ENCODE results near the gene ARHGEF12. TPM values are rescaled to one million over a fixed set of nuclear protein-coding genes. Genes with fewer than 3 reads are reported as not detected.

ARHGEF12 gene
- total RNA-seq, 1 donor from 2014 or later, result 83.1 TPM

DNA sequence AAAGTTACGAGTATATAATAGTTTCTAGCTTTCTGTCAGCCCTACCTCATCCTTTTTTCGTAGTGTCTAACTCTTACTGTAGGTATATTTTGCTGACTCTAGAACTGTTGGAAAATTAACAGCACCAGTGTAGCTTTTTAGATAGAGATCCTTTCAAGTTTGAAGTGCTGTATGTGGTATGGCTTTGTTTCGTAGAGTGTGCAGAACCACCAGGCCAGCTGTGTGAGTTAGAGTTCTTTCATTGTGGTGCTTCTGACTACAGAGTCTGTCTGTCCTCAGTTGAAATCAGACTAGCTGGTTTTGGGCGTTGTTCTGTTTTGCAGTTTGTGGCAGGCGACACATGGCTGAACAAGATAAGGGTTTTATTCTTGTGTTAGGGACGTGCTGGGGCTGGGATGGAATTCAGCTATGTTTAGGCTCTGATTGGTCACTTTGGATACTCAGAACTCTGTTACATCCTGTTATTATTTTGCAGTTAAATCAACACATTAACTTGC lies 3.2 kb downstream of the ARHGEF12 start:
- no peak for TF ChIP-seq EZH2 (IDR thresholded peaks at IDR 0.05; ENCODE audit: insufficient read depth, low read length)
- TF ChIP-seq, protein P1, sequence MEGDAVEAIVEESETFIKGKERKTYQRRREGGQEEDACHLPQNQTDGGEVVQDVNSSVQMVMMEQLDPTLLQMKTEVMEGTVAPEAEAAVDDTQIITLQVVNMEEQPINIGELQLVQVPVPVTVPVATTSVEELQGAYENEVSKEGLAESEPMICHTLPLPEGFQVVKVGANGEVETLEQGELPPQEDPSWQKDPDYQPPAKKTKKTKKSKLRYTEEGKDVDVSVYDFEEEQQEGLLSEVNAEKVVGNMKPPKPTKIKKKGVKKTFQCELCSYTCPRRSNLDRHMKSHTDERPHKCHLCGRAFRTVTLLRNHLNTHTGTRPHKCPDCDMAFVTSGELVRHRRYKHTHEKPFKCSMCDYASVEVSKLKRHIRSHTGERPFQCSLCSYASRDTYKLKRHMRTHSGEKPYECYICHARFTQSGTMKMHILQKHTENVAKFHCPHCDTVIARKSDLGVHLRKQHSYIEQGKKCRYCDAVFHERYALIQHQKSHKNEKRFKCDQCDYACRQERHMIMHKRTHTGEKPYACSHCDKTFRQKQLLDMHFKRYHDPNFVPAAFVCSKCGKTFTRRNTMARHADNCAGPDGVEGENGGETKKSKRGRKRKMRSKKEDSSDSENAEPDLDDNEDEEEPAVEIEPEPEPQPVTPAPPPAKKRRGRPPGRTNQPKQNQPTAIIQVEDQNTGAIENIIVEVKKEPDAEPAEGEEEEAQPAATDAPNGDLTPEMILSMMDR (IDR thresholded peaks at IDR 0.05; ENCODE audit: insufficient read depth, low read depth, low read length), result no peak
- H3K36me3 ChIP-seq (ENCODE audit: insufficient read depth, low read length), result no peaks in the 10 kb centered on the region
- H2AFZ ChIP-seq (ENCODE audit: low read depth, low read length), result no peak overlapping the region
- peaks cover 79% of the 10 kb centered on the region for H3K79me2 ChIP-seq (ENCODE audit: insufficient read depth, low read length)
- Mint-ChIP-seq H3K9me3 (ENCODE audit: unreplicated experiment) (no peaks in the 10 kb centered on the region), H3K27ac (ENCODE audit: unreplicated experiment) (peak overlapping the region; percentile 5), H3K4me1 (ENCODE audit: low read depth, unreplicated experiment) (peaks cover 30% of the 10 kb centered on the region), H3K36me3 (ENCODE audit: low read depth, unreplicated experiment) (no peaks in the 10 kb centered on the region), H3K4me3 (ENCODE audit: unreplicated experiment) (peak overlapping the region; percentile 93), H3K27me3 (ENCODE audit: low read depth, unreplicated experiment) (no peaks in the 10 kb centered on the region)
- FAIRE-seq, result no peak
- H3K4me1 ChIP-seq (ENCODE audit: insufficient read depth, low read length), result peaks cover 34% of the 10 kb centered on the region
- H3K4me3 ChIP-seq (ENCODE audit: insufficient read depth, low read depth, low read length), result peak overlapping the region; percentile 92
- DNase-seq (ENCODE audit: low read depth), result no peak
- peak overlapping the region; percentile 92 for H3K4me2 ChIP-seq (ENCODE audit: low read length)
- peaks cover 74% of the 10 kb centered on the region for H4K20me1 ChIP-seq (ENCODE audit: insufficient read depth, low read length)
- peak overlapping the region; percentile 25 for H3K27ac ChIP-seq (ENCODE audit: low read depth, low read length)
- H3K9ac ChIP-seq (ENCODE audit: low read length), result peak overlapping the region; percentile 60
- H3K27me3 ChIP-seq (ENCODE audit: insufficient read depth, low read length), result no peaks in the 10 kb centered on the region
- H3K9me3 ChIP-seq (ENCODE audit: insufficient read depth, low read depth, low read length), result no peaks in the 10 kb centered on the region

DNA sequence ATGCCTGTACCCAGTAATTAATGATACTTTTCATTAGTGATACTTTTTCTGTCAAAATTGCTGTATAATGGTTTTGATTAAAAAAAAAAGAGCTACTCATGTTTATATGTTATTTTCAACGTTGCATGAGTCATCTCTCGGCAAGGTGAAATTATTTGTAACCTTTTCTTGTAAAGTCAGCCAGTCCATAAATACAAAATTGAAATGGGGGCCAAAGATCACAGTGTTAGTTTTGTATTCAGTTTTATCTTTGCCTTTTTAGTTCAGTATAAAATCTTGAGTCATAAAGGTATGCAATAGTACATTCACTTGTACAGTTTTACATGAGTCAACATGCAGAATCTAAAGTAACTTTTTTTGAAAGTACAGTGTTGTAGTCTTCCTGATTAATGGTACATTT lies 4.3 kb downstream of the ARHGEF12 start:
- no peaks in the 10 kb centered on the region for H3K9me3 ChIP-seq (ENCODE audit: insufficient read depth, low read depth, low read length)
- H2AFZ ChIP-seq (ENCODE audit: low read depth, low read length), result no peak overlapping the region
- H3K4me3 Mint-ChIP-seq (ENCODE audit: unreplicated experiment), result peak overlapping the region; percentile 93
- FAIRE-seq (no peak), DNase-seq (ENCODE audit: low read depth) (no peak)
- H3K4me3 ChIP-seq (ENCODE audit: insufficient read depth, low read depth, low read length), result no peak overlapping the region
- H3K27ac Mint-ChIP-seq (ENCODE audit: unreplicated experiment), result no peak overlapping the region
- H3K4me1 ChIP-seq (ENCODE audit: insufficient read depth, low read length), result peaks cover 35% of the 10 kb centered on the region
- TF ChIP-seq EZH2 (IDR thresholded peaks at IDR 0.05; ENCODE audit: insufficient read depth, low read length), result no peak
- TF ChIP-seq, protein P1 (IDR thresholded peaks at IDR 0.05; ENCODE audit: insufficient read depth, low read depth, low read length), result no peak
- no peaks in the 10 kb centered on the region for H3K36me3 ChIP-seq (ENCODE audit: insufficient read depth, low read length)
- H3K79me2 ChIP-seq (ENCODE audit: insufficient read depth, low read length), result peaks cover 90% of the 10 kb centered on the region
- no peak overlapping the region for H3K27ac ChIP-seq (ENCODE audit: low read depth, low read length)
- peaks cover 39% of the 10 kb centered on the region for H3K4me1 Mint-ChIP-seq (ENCODE audit: low read depth, unreplicated experiment)
- H3K27me3 Mint-ChIP-seq (ENCODE audit: low read depth, unreplicated experiment), result no peaks in the 10 kb centered on the region
- peaks cover 85% of the 10 kb centered on the region for H4K20me1 ChIP-seq (ENCODE audit: insufficient read depth, low read length)
- H3K27me3 ChIP-seq (ENCODE audit: insufficient read depth, low read length), result no peaks in the 10 kb centered on the region
- peak overlapping the region; percentile 92 for H3K4me2 ChIP-seq (ENCODE audit: low read length)
- no peaks in the 10 kb centered on the region for H3K36me3 Mint-ChIP-seq (ENCODE audit: low read depth, unreplicated experiment)
- H3K9ac ChIP-seq (ENCODE audit: low read length), result no peak overlapping the region
- no peaks in the 10 kb centered on the region for H3K9me3 Mint-ChIP-seq (ENCODE audit: unreplicated experiment)

- Histone ChIP-seq H3K79me2 (ENCODE audit: insufficient read depth, low read length) (peaks cover 100% of the 10 kb centered on the region), H3K4me3 (ENCODE audit: insufficient read depth, low read depth, low read length) (no peak overlapping the region), H3K9me3 (ENCODE audit: insufficient read depth, low read depth, low read length) (no peaks in the 10 kb centered on the region), H3K9ac (ENCODE audit: low read length) (no peak overlapping the region), H3K4me1 (ENCODE audit: insufficient read depth, low read length) (peaks cover 35% of the 10 kb centered on the region), H4K20me1 (ENCODE audit: insufficient read depth, low read length) (peaks cover 97% of the 10 kb centered on the region), H3K27ac (ENCODE audit: low read depth, low read length) (no peak overlapping the region), H2AFZ (ENCODE audit: low read depth, low read length) (no peak overlapping the region), H3K36me3 (ENCODE audit: insufficient read depth, low read length) (no peaks in the 10 kb centered on the region), H3K4me2 (ENCODE audit: low read length) (no peak overlapping the region), H3K27me3 (ENCODE audit: insufficient read depth, low read length) (no peaks in the 10 kb centered on the region)
- Mint-ChIP-seq H3K27ac (ENCODE audit: unreplicated experiment) (no peak overlapping the region), H3K4me1 (ENCODE audit: low read depth, unreplicated experiment) (peaks cover 47% of the 10 kb centered on the region), H3K9me3 (ENCODE audit: unreplicated experiment) (no peaks in the 10 kb centered on the region), H3K36me3 (ENCODE audit: low read depth, unreplicated experiment) (no peaks in the 10 kb centered on the region), H3K4me3 (ENCODE audit: unreplicated experiment) (peak overlapping the region; percentile 55), H3K27me3 (ENCODE audit: low read depth, unreplicated experiment) (no peaks in the 10 kb centered on the region)
- FAIRE-seq (no peak), DNase-seq (ENCODE audit: low read depth) (no peak)
- TF ChIP-seq, protein P1 (IDR thresholded peaks at IDR 0.05; ENCODE audit: insufficient read depth, low read depth, low read length), result no peak
- TF ChIP-seq EZH2 (IDR thresholded peaks at IDR 0.05; ENCODE audit: insufficient read depth, low read length), result no peak
Observed at GRCh38 chr11:120342226-120342625, 6.0 kb downstream of the ARHGEF12 start.
